IPS DF 4.7 (cell line): ENCODE results near the gene FAHD2B.
"Not testable (repeated sequence)": the region's sequence is repeated elsewhere in the genome, so short reads cannot be mapped to it uniquely, and the experiment has no call there.

Experiments used
- DNase-seq: peaks from one replicate; pipeline ENCODE4 v3.0.0-alpha.2; 2013; ENCODE audit warnings: low spot score; ENCODE audit errors: extremely low read depth

The FAHD2B gene

DNA sequence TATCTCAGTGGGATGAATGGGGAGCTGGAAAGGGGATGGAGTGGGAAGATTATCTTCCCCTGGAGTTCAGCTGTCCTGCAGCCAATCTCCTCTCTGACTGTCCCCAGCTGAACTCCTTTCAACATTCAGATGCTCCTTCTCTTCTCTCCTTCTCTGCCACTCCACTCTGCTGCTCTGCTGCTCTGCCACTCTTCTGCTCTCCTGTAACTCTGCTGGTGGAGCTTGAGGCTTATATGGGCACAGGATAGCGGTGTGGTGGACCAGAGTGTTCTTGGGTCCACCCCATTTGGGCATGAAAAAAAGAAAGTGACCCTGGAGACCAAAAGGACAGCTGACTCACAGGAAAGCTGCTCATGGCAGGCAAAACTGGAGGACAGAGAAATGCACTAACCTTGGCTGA is 26.6 kb downstream of the FAHD2B start:
- no peak for DNase-seq

DNA sequence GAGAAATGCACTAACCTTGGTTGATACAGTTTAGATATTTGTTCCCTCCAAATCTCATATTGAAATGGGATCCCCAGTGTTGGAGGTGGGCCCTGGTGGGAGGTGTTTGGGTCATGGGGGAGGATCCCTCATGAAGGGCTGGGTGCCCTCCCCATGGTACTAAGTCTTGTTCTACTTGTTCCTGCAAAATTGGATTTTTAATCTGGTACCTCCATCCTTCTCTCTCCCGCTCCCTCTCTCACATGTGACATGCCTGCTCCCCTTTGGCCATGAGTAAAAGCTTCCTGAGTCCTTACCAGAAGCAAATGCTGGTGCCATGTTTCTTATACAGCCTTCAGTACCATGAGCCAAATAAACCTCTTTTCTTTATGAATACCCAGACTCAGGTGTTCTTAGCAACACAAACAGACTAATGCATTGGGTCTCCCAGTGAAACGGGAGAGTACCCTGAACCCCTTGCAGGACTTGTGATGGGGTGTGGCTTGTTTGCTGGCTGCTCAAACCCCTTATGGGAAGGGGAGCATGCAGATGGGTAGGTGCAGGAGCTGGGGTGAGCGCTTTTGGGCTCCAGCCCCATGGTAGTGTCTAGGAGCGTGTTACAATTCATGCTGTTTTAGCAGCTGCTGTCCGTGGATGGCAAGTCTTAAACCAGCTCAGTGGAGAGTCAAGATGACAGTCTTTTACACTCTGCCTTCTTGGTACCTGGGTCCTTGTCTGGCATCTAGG is 27.2 kb downstream of the FAHD2B start:
- DNase-seq = no peak

DNA sequence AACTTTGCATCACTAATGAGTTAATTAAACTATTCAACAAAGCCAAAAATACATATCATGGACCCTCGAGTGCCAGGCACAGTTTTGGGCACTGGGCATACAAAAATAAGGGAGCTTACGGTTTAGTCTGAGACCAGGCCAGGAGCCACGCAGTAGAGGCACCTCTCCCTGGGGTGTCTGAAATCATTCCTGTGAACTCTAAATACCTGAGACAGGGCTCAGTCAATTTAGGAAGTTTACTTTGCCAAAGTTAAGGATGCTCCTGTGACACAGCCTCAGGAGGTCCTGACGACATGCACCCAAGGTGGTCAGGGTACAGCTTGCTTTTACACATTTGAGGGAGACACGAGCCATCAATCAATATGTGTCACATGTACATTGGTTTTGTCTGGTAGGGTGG is 28.7 kb downstream of the FAHD2B start:
- not testable (repeated sequence) for DNase-seq

DNA sequence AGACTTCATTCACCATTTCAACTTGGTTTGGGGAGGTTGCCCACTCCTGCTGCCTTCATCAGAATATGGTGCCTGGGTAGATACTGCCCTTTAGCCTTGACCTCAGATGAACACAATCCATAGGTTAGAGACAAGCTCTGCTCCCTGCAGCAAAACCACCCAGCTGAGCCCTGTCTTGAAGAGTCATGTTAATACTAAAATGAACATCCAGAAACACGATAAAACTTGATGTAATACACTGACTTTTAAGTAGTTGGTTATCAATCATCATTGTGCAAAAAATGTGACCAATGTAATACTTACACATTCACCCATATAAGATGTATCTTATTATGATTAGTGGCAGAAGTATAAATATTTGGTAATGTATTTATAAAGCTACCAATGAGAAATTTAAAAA is 32.7 kb downstream of the FAHD2B start:
- DNase-seq = not testable (repeated sequence)

DNA sequence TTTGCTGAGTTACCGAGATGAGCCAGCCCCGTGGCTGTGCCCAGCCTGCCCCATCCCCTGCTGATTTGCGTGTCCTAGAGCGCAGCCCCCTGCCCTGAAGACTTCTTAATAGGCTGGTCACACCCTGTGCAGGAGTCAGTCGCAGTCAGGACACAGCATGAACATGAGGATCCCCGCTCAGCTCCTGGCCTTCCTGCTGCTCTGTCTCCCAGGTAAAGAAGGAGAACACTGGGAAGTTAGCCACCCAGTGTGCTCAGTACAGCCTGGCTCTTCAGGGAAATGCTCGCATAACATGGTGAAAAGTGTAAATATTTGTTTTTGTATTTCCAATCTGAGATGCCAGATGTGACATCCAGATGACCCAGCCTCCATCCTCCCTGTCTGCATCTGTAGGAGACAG is 34.9 kb downstream of the FAHD2B start:
- not testable (repeated sequence) for DNase-seq

- DNase-seq = not testable (repeated sequence)
Observed at GRCh38 chr2:97056150-97056549, 38.5 kb downstream of the FAHD2B start.

DNA sequence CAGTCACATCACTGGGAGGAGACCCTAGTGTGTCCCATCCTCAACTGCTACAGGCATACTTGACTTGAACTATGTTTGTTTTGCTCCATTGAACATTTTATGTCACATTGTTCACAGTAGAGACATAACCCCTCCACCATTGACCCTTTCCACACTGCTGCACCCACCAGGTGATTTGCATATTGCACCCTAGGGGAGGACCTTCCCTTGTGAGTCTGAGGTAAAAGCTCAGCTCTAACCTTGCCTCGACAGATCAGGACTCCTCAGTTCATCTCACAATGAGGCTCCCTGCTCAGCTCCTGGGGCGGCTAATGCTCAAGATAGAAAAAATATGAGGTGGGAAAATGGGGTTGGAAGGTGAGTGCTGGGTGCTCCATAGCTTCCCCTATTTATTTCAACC is 44.6 kb downstream of the FAHD2B start:
- not testable (repeated sequence) for DNase-seq

DNA sequence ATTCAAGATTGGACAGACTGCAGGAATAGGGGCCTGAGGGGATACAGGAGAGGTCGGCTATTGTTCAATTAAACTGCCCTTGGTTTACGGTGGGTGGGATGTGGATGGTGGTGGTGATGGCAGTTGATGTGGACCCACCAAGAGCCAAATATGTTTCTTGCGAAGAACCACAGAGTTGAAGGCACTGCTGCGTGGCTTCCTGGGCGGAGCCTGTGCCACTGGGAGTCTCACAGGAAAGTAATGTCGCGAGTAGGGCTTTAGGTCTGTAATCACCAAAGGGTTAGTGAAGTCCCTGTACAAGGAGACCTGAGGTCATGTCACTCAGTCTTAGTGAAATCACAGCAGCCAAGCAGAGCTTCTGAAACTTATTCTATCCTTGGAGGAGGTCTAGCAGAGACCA is 46.2 kb downstream of the FAHD2B start:
- DNase-seq = not testable (repeated sequence)

DNA sequence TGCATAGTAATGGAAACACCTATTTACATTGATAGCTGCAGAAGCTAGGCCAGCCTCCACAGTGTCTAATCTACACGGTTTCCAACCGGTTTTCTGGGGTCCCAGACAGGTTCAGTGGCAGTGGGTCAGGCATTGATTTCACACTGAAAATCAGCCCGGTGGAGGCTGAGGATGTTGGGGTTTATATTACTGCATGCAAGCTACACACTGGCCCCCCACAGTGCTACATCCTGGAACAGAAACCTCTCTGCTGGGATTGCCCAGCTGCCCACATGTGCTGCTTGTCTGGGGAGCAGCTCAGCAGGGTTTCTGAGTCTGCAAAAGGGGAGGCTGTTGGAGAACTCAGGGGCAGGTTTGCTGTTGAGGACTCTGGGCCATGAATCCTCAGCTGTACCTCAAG is 48.0 kb downstream of the FAHD2B start:
- DNase-seq = not testable (repeated sequence)

- DNase-seq = not testable (repeated sequence)
Observed at GRCh38 chr2:97045895-97046499, 48.7 kb downstream of the FAHD2B start.
